ENCODE data around the gene APCS. TPM values are rescaled to one million over a fixed set of nuclear protein-coding genes. Genes with fewer than 3 reads are reported as not detected.

Gene APCS
- total and polyA plus RNA-seq, 7 donors: not detected

Other genes with a start within 250 kb of the APCS start
- gene OR10J4, start 155.6 kb upstream of the APCS start, total RNA-seq: not detected
- gene OR10J4, start 155.6 kb upstream of the APCS start, polyA plus RNA-seq: not detected
- not detected for gene OR10J1, start 148.1 kb upstream of the APCS start, total RNA-seq
- gene OR10J1, start 148.1 kb upstream of the APCS start, polyA plus RNA-seq: not detected
- gene OR10J5, start 51.8 kb upstream of the APCS start, total RNA-seq: not detected
- not detected for gene OR10J5, start 51.8 kb upstream of the APCS start, polyA plus RNA-seq
- gene CRP, start 126.8 kb downstream of the APCS start, total RNA-seq: under 1 TPM in 2 of 4 donors, not detected in 2; 0.30 to 0.46 TPM
- gene CRP, start 126.8 kb downstream of the APCS start, polyA plus RNA-seq: under 1 TPM in 2 of 3 donors, not detected in 1; 0.04 to 0.05 TPM
- 10 to 100 TPM; 18.5 to 46.5 (median 29.3) TPM for gene DUSP23, start 193.1 kb downstream of the APCS start, total RNA-seq
- 100 to 1,000 TPM in 1 of 3 donors, 10 to 100 TPM in 2; 50.1 to 236 (median 70.0) TPM for gene DUSP23, start 193.1 kb downstream of the APCS start, polyA plus RNA-seq
- gene FCRL6, start 214.5 kb downstream of the APCS start, total RNA-seq: under 1 TPM in 3 of 4 donors, not detected in 1; 0.20 to 0.39 (median 0.32) TPM
- gene FCRL6, start 214.5 kb downstream of the APCS start, polyA plus RNA-seq: under 1 TPM in 1 of 3 donors, not detected in 2; 0.21 TPM
- 1 to 10 TPM; 1.1 to 1.6 (median 1.4) TPM for gene SLAMF8, start 239.0 kb downstream of the APCS start, total RNA-seq
- gene SLAMF8, start 239.0 kb downstream of the APCS start, polyA plus RNA-seq: under 1 TPM; 0.10 to 0.63 (median 0.22) TPM

Measured in psoas muscle (tissue), 7 donors.